HG03097 (cell line): Measurements from ENCODE around the gene EIF4E.
A peak's percentile ranks its signal among the peaks of the same experiment; 100 is the strongest.
"Not testable (repeated sequence)": the region's sequence is repeated elsewhere in the genome, so short reads cannot be mapped to it uniquely, and the experiment has no call there.

ENCODE experiments used
- ATAC-seq: cut with Tn5 transposase; IDR thresholded peaks from one replicate; pipeline ENCODE4 v1.9.1; 2021; ENCODE audit not compliant: unreplicated experiment, low FRiP score

Gene EIF4E

GRCh38 chr4:98934851-98935250 lies 5.9 kb upstream of the EIF4E start:
- not testable (repeated sequence) for ATAC-seq

GRCh38 chr4:98932539-98932938 lies 3.6 kb upstream of the EIF4E start:
- ATAC-seq, result no peak

GRCh38 chr4:98930311-98930865 lies 1.5 kb upstream of the EIF4E start:
- ATAC-seq, result no peak

- peak; percentile 60 for ATAC-seq
Measured at GRCh38 chr4:98929341-98930267, 671 bp upstream of the EIF4E start.

GRCh38 chr4:98928131-98928504 lies 815 bp downstream of the EIF4E start:
- ATAC-seq, result peak; percentile 37

GRCh38 chr4:98926257-98926656 lies 2.7 kb downstream of the EIF4E start:
- not testable (repeated sequence) for ATAC-seq

- no peak for ATAC-seq
Measured at GRCh38 chr4:98921292-98921691, 7.6 kb downstream of the EIF4E start.

GRCh38 chr4:98919996-98920395 lies 8.9 kb downstream of the EIF4E start:
- no peak for ATAC-seq

GRCh38 chr4:98910728-98911127 lies 18.2 kb downstream of the EIF4E start:
- not testable (repeated sequence) for ATAC-seq

GRCh38 chr4:98909646-98910401 lies 19.1 kb downstream of the EIF4E start:
- no peak for ATAC-seq

GRCh38 chr4:98908703-98909262 lies 20.1 kb downstream of the EIF4E start:
- ATAC-seq, result no peak

GRCh38 chr4:98908182-98908581 lies 20.8 kb downstream of the EIF4E start:
- ATAC-seq, result no peak

GRCh38 chr4:98905839-98906238 lies 23.1 kb downstream of the EIF4E start:
- no peak for ATAC-seq

- ATAC-seq, result no peak
Measured at GRCh38 chr4:98905297-98905696, 23.6 kb downstream of the EIF4E start.

- no peak for ATAC-seq
Measured at GRCh38 chr4:98903963-98904362, 25.0 kb downstream of the EIF4E start.

GRCh38 chr4:98903561-98903960 lies 25.4 kb downstream of the EIF4E start:
- ATAC-seq, result no peak

GRCh38 chr4:98899277-98899676 lies 29.7 kb downstream of the EIF4E start:
- no peak for ATAC-seq

- ATAC-seq, result no peak
Measured at GRCh38 chr4:98891478-98892337, 37.2 kb downstream of the EIF4E start.

GRCh38 chr4:98890702-98891455 lies 38.1 kb downstream of the EIF4E start:
- ATAC-seq, result no peak
